BE2C (cell line): ENCODE data around the gene RSAD2.
"Not testable (repeated sequence)": the region's sequence is repeated elsewhere in the genome, so short reads cannot be mapped to it uniquely, and the experiment has no call there.

Experiments used
- DNase-seq: peaks from one replicate; pipeline ENCODE4 v3.0.0-alpha.2; 2020
- H3K27me3 ChIP-seq: fragments of 250-450 bp; sonication (Bioruptor Pico); 2 replicates; pipeline ENCODE4 v1.5.1; 2020; ENCODE audit warnings: mild to moderate bottlenecking
- H3K36me3 ChIP-seq: fragments of 250-450 bp; sonication (Bioruptor Pico); 2 replicates; pipeline ENCODE4 v1.5.1; 2020; ENCODE audit warnings: mild to moderate bottlenecking
- H3K4me1 ChIP-seq: fragments of 250-450 bp; sonication (Bioruptor Pico); 2 replicates; pipeline ENCODE4 v1.5.1; 2020
- H3K4me3 ChIP-seq: 2 replicates; pipeline ENCODE4 v1.5.1; 2011; ENCODE audit warnings: low read depth, low read length
- H3K9me3 ChIP-seq: fragments of 250-450 bp; sonication (Bioruptor Pico); 2 replicates; pipeline ENCODE4 v1.5.1; 2020
- CTCF ChIP-seq: IDR thresholded peaks from 2 replicates; pipeline ENCODE4 v1.5.1; 2012; ENCODE audit warnings: mild to moderate bottlenecking, low read depth, low read length

Gene RSAD2

DNA sequence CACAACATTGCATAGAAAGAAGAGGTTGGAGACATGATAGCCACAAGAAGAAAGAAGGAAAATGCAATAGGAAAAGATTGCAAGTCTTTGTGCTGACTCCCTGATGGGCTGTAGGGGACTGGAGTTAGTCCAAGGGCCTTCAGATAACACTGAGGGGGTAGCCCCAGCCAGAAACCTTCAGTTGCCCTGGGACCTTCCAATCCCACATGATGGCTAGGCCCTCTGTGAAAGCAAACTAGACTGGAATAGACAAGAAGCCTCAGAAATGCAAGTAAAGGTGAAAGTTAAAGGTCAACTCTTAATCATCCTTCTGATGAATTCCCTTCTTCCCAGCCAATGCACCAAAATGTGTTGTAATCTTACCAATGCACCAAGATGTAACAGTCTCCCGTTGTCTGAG, 31.0 kb upstream of the RSAD2 start:
- peaks cover 6% of the 10 kb centered on the region for H3K9me3 ChIP-seq
- no peak for TF ChIP-seq CTCF
- no peaks in the 10 kb centered on the region for H3K27me3 ChIP-seq
- H3K4me3 ChIP-seq: no peak overlapping the region
- no peak for DNase-seq
- H3K36me3 ChIP-seq: no peaks in the 10 kb centered on the region
- no peaks in the 10 kb centered on the region; the same call in 1 of the 2 replicates for H3K4me1 ChIP-seq

DNA sequence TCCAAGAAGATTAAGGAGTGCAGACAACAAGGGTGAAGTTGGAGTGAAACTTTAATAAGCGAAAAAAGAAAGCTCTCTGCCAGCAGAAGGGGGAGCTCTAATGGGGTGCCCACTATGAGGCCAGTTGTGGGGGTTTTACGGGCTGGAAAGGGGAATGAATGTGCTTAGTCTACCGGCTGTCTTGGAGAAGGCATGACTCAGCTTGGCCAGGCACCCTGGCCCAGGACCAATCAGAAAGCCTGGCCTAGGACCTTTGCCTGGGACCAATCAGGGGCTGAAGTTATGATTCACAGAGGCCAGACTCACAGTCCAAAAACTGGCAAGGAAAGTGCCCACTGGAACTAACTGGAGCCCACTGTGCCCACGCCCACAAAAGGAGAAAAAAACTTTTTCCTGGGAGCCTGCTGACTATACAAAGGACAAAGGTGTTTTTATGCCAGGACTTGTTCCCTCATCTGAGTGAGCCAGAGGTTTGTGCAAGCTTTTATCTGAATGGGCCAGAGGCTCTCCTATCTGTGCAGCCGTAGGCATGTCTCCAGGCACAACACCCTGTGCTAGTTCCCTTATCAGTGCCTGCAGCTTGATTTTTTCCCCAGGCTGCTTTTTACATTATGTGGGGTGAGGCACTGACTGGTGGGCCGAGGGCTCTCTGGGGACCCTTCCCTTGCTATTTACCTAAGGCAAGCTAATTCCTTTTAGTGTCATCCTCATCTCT, 30.5 kb upstream of the RSAD2 start:
- Histone ChIP-seq H3K4me1 (no peaks in the 10 kb centered on the region; the same call in 1 of the 2 replicates), H3K36me3 (no peaks in the 10 kb centered on the region), H3K27me3 (no peaks in the 10 kb centered on the region), H3K9me3 (peaks cover 6% of the 10 kb centered on the region), H3K4me3 (no peak overlapping the region)
- no peak for TF ChIP-seq CTCF
- peak; percentile 20 for DNase-seq

DNA sequence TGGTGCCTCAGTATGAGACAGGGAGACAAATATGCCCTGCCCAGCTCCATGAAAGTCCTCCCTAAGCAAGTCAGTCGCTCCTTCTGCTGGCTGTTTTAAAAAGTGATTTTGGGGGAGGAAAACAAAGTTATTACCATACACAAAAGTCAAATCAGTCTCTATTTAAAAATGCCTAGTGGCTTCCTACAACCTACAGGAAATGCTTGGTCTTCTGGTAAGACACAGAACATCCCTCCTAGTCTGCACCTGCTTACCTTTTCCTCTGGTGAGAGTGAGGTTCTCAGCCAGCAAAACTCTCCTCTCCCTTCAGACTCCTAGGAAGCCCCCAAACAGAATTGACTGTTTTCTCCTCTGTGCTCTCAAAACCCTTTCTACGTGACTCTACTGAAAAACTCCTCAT, 25.4 kb upstream of the RSAD2 start:
- TF ChIP-seq CTCF: no peak
- Histone ChIP-seq H3K27me3 (no peaks in the 10 kb centered on the region), H3K9me3 (no peaks in the 10 kb centered on the region), H3K36me3 (no peaks in the 10 kb centered on the region), H3K4me1 (no peaks in the 10 kb centered on the region; the same call in 1 of the 2 replicates), H3K4me3 (no peak overlapping the region)
- no peak for DNase-seq

GRCh38 chr2:6854416-6854815, 23.2 kb upstream of the RSAD2 start:
- DNase-seq: no peak
- Histone ChIP-seq H3K36me3 (no peaks in the 10 kb centered on the region), H3K4me3 (no peak overlapping the region), H3K27me3 (no peaks in the 10 kb centered on the region), H3K9me3 (no peaks in the 10 kb centered on the region), H3K4me1 (no peaks in the 10 kb centered on the region)
- TF ChIP-seq CTCF: no peak

- Histone ChIP-seq H3K27me3 (no peaks in the 10 kb centered on the region), H3K4me3 (no peak overlapping the region), H3K9me3 (no peaks in the 10 kb centered on the region; the same call in 1 of the 2 replicates), H3K4me1 (no peaks in the 10 kb centered on the region), H3K36me3 (no peaks in the 10 kb centered on the region)
- no peak for DNase-seq
- no peak for TF ChIP-seq CTCF
Measured at GRCh38 chr2:6855860-6856547, 21.6 kb upstream of the RSAD2 start.

- no peaks in the 10 kb centered on the region for H3K27me3 ChIP-seq
- H3K4me3 ChIP-seq: no peak overlapping the region
- H3K4me1 ChIP-seq: no peaks in the 10 kb centered on the region
- DNase-seq: no peak
- no peaks in the 10 kb centered on the region; the same call in 1 of the 2 replicates for H3K9me3 ChIP-seq
- TF ChIP-seq CTCF: no peak
- no peaks in the 10 kb centered on the region for H3K36me3 ChIP-seq
Measured at GRCh38 chr2:6856548-6856920, 21.0 kb upstream of the RSAD2 start.

DNA sequence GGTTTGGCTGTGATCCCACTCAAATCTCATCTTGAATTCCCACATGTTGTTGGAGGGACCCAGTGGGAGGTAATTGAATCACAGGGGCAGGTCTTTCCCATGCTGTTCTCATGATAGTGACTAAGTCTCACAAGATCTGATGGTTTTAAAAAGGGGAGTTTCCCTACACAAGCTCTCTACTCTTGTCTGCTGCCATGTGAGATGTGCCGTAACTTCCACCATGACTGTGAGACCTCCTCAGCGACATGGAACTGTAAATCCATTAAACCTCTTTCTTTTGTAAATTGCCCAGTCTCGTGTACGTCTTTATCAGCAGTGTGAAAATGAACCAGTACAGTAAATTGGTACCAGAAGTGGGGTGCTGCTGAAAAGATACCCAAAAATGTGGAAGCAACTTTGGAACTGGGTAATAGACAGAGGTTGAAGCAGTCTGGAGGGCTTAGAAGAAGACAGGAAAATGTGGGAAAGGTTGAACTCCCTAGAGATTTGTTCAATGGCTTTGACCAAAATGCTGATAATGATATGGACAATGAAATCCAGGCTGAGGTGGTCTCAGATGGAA, 19.0 kb upstream of the RSAD2 start:
- not testable (repeated sequence) for DNase-seq, H3K9me3 ChIP-seq, H3K4me1 ChIP-seq, H3K27me3 ChIP-seq, H3K36me3 ChIP-seq, H3K4me3 ChIP-seq
